Stimulated activated memory B cell treated with anti-CD40 and anti-IgM and Interleukin-4, amounts not matched to agents 10 μg/mL and 1 μg/mL and 100 μg/mL, for 72 hours (primary cell): ENCODE data around the gene ATP10B.

Source experiments
- ATAC-seq: fragments of 150-1000 bp; cut with Tn5 transposase; 2 replicates; pipeline ENCODE4 v1.10.0; 2021
- H3K27ac Mint-ChIP-seq: one replicate; pipeline ENCODE4 v1.8.0; 2022; ENCODE audit warnings: mild to moderate bottlenecking, mixed read lengths
- H3K27me3 Mint-ChIP-seq: one replicate; pipeline ENCODE4 v1.8.0; 2022; ENCODE audit warnings: mixed read lengths
- H3K36me3 Mint-ChIP-seq: one replicate; pipeline ENCODE4 v1.8.0; 2022; ENCODE audit warnings: mixed read lengths
- H3K4me1 Mint-ChIP-seq: one replicate; pipeline ENCODE4 v1.8.0; 2022; ENCODE audit warnings: mixed read lengths
- H3K4me3 Mint-ChIP-seq: one replicate; pipeline ENCODE4 v1.8.0; 2022; ENCODE audit warnings: mild to moderate bottlenecking, moderate library complexity, mixed read lengths
- H3K9me3 Mint-ChIP-seq: one replicate; pipeline ENCODE4 v1.8.0; 2022; ENCODE audit warnings: mixed read lengths

Gene ATP10B

GRCh38 chr5:160556846-160557245, 295.2 kb downstream of the ATP10B start:
- H3K4me1 Mint-ChIP-seq, result no peaks in the 10 kb centered on the region
- H3K4me3 Mint-ChIP-seq, result no peak overlapping the region
- no peak for ATAC-seq
- no peaks in the 10 kb centered on the region for H3K9me3 Mint-ChIP-seq
- H3K27ac Mint-ChIP-seq, result no peak overlapping the region
- H3K27me3 Mint-ChIP-seq, result no peaks in the 10 kb centered on the region
- H3K36me3 Mint-ChIP-seq, result no peaks in the 10 kb centered on the region

- Mint-ChIP-seq H3K9me3 (no peaks in the 10 kb centered on the region), H3K4me3 (no peak overlapping the region), H3K27me3 (no peaks in the 10 kb centered on the region), H3K4me1 (no peaks in the 10 kb centered on the region), H3K27ac (no peak overlapping the region), H3K36me3 (no peaks in the 10 kb centered on the region)
- no peak for ATAC-seq
Observed at GRCh38 chr5:160555971-160556631, 295.9 kb downstream of the ATP10B start.

- no peaks in the 10 kb centered on the region for H3K9me3 Mint-ChIP-seq
- no peak overlapping the region for H3K27ac Mint-ChIP-seq
- no peaks in the 10 kb centered on the region for H3K4me1 Mint-ChIP-seq
- H3K4me3 Mint-ChIP-seq, result no peak overlapping the region
- ATAC-seq, result no peak
- H3K36me3 Mint-ChIP-seq, result no peaks in the 10 kb centered on the region
- H3K27me3 Mint-ChIP-seq, result no peaks in the 10 kb centered on the region
Observed at GRCh38 chr5:160555581-160555970, 296.4 kb downstream of the ATP10B start.

DNA sequence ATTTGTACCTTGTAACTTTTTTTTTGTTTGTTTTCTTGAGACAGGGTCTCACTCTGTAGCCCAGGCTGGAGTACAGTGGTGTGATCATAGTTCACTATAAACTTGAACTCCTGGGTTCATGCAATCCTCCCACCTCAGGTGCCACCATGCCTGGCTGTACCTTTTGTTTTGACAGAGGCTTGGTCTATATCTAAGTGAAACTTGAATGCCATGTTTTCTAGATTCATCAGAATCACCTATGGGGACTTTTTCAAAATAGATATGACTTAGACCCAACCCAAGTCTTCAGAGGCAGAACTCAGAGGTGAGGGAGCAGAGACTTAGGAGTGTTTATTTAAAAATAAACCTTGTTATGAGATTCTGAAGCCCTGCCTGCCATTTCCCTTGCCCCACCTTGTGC, 301.9 kb downstream of the ATP10B start:
- Mint-ChIP-seq H3K4me1 (no peaks in the 10 kb centered on the region), H3K27me3 (no peaks in the 10 kb centered on the region), H3K9me3 (peaks cover 4% of the 10 kb centered on the region), H3K4me3 (no peak overlapping the region), H3K27ac (no peak overlapping the region), H3K36me3 (no peaks in the 10 kb centered on the region)
- no peak for ATAC-seq

- Mint-ChIP-seq H3K4me3 (no peak overlapping the region), H3K36me3 (no peaks in the 10 kb centered on the region), H3K27me3 (no peaks in the 10 kb centered on the region)
Observed at GRCh38 chr5:160548949-160549645, 302.9 kb downstream of the ATP10B start.

DNA sequence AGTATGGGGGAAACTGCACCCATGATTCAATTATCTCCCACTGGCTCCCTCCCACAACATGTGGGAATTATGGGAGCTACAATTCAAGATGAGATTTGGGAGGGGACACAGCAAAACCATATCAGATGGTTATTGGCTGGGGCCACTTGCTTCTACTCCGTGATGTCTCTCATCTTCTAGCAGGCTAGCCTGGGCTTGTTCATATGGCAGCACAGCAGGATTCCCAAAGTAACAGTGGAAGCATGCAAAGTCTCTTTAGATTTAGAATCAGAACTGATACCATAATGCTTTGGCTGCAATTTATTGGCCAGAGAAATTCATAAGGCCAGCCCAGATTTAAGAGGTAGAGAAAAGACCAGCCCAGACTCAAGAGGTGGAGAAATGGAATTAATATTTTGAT, 304.1 kb downstream of the ATP10B start:
- H3K27ac Mint-ChIP-seq, result no peak overlapping the region
- peaks cover 4% of the 10 kb centered on the region for H3K9me3 Mint-ChIP-seq
- no peaks in the 10 kb centered on the region for H3K4me1 Mint-ChIP-seq
- H3K36me3 Mint-ChIP-seq, result no peaks in the 10 kb centered on the region
- H3K27me3 Mint-ChIP-seq, result no peaks in the 10 kb centered on the region
- ATAC-seq, result no peak
- no peak overlapping the region for H3K4me3 Mint-ChIP-seq

More at GRCh38 chr5:160548949-160549645, 302.9 kb downstream of the ATP10B start:
- H3K27ac Mint-ChIP-seq, result no peak overlapping the region
- peaks cover 4% of the 10 kb centered on the region for H3K9me3 Mint-ChIP-seq
- no peaks in the 10 kb centered on the region for H3K4me1 Mint-ChIP-seq
- ATAC-seq, result no peak

DNA sequence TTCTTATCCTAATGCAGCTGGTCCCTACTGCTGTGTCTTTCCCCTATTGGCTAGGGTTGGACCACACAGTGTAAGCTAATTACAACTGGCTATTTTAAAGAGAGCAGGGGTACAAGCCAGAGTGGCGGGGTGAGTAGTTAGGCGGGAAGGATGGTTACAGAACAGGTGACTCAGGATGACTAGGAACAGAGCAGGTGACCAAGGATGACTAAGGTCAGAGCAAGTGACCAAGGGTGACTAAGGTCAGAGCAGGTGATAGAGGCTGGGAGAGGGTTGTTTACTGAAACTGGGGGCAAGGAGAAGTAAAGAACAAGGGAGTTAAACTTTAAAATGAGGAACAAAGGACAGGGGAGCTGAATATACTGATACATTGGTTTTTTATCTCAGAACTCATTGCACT, 304.9 kb downstream of the ATP10B start:
- Mint-ChIP-seq H3K27ac (no peak overlapping the region), H3K9me3 (peaks cover 4% of the 10 kb centered on the region), H3K4me3 (no peak overlapping the region), H3K27me3 (no peaks in the 10 kb centered on the region), H3K4me1 (no peaks in the 10 kb centered on the region), H3K36me3 (no peaks in the 10 kb centered on the region)
- ATAC-seq, result no peak

DNA sequence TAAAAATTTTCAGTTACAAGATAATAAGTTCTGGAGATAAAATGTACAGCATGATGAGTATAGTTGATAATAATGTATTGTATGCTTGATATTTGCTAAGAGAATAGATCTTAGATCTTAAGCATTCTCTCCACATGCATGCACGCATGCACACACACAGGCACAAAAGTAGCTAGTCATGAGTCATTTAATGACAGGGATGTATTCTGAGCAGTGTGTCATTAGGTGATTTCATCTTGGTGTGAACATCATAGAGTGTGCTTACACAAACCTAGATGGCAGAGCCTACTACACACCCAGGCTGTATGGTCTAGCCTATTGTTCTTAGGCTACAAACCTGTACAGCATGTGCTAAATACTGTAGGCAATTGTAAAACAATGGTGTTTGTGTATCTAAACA, 306.2 kb downstream of the ATP10B start:
- Mint-ChIP-seq H3K9me3 (peaks cover 4% of the 10 kb centered on the region), H3K27ac (no peak overlapping the region), H3K36me3 (no peaks in the 10 kb centered on the region), H3K4me1 (no peaks in the 10 kb centered on the region), H3K4me3 (no peak overlapping the region), H3K27me3 (no peaks in the 10 kb centered on the region)
- ATAC-seq, result no peak

DNA sequence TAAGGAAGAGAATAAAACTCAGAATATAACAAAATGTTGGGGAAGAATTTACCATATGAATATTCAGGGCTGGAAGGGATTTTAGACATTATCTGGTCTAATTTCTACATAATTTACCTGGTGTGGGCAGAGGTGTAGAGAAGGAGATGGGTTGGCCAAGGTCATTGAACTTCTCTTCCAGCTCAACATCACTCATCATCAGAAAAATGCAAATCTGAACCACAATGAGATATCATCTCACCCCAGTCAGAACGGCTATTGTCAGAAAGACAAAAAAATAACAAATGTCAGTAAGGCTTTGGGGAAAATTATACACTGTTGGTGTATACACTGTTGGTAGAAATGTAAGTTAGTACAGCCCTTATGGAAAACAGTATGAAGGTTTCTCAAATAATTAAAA, 308.6 kb downstream of the ATP10B start:
- ATAC-seq, result no peak
- H3K4me3 Mint-ChIP-seq, result no peak overlapping the region
- no peaks in the 10 kb centered on the region for H3K36me3 Mint-ChIP-seq
- peaks cover 4% of the 10 kb centered on the region for H3K9me3 Mint-ChIP-seq
- H3K4me1 Mint-ChIP-seq, result no peaks in the 10 kb centered on the region
- no peak overlapping the region for H3K27ac Mint-ChIP-seq
- no peaks in the 10 kb centered on the region for H3K27me3 Mint-ChIP-seq

DNA sequence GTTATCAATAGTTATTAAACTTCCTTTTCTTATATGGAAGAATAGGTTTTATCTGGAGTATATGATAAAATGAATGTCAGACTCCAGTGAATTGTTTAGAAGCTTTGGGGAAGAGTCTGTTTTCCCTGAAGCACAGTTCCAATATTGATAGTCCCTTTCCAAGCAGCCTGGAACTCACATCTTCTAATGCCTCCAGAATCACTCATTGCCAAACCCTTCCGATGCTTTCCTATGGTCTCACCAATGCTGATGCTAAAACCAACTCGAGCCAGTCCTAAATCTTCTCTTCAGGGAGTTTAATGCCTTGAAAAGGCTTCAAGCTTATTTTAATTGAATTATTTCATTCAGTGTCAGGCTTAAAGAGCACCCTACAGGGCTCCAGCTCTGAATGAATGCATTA, 309.2 kb downstream of the ATP10B start:
- Mint-ChIP-seq H3K4me1 (no peaks in the 10 kb centered on the region), H3K4me3 (no peak overlapping the region), H3K27ac (no peak overlapping the region), H3K27me3 (no peaks in the 10 kb centered on the region), H3K36me3 (no peaks in the 10 kb centered on the region), H3K9me3 (peaks cover 4% of the 10 kb centered on the region)
- ATAC-seq, result no peak

- H3K4me1 Mint-ChIP-seq, result no peaks in the 10 kb centered on the region
- H3K27ac Mint-ChIP-seq, result no peak overlapping the region
- no peak for ATAC-seq
- H3K36me3 Mint-ChIP-seq, result no peaks in the 10 kb centered on the region
- no peaks in the 10 kb centered on the region for H3K27me3 Mint-ChIP-seq
- peaks cover 4% of the 10 kb centered on the region for H3K9me3 Mint-ChIP-seq
- no peak overlapping the region for H3K4me3 Mint-ChIP-seq
Observed at GRCh38 chr5:160542281-160542680, 309.7 kb downstream of the ATP10B start.

DNA sequence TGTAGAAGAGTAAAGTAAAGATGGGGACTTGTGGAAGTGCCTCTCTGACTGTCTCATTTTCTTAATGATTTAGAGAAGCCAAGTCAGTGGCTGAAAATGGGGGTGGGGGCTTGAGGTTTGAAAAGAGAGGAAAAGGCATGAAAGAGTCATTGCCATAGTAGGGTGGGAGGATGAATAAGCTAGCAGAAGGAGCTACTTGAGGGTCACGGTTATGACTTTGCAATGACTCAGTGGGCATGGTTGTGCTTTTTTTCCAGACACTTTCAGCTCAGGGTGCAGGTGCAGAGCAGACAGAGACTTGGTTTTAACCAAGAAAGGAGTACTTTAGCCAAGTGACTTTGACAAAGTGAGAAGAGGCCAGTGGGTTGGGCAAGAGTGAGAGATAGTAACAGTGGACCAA, 312.6 kb downstream of the ATP10B start:
- no peak overlapping the region for H3K4me3 Mint-ChIP-seq
- H3K27ac Mint-ChIP-seq, result no peak overlapping the region
- no peak for ATAC-seq
- no peaks in the 10 kb centered on the region for H3K27me3 Mint-ChIP-seq
- H3K9me3 Mint-ChIP-seq, result no peaks in the 10 kb centered on the region
- H3K36me3 Mint-ChIP-seq, result no peaks in the 10 kb centered on the region
- H3K4me1 Mint-ChIP-seq, result no peaks in the 10 kb centered on the region

GRCh38 chr5:160537940-160538339, 314.1 kb downstream of the ATP10B start:
- Mint-ChIP-seq H3K4me1 (no peaks in the 10 kb centered on the region), H3K36me3 (no peaks in the 10 kb centered on the region)
- no peak for ATAC-seq

DNA sequence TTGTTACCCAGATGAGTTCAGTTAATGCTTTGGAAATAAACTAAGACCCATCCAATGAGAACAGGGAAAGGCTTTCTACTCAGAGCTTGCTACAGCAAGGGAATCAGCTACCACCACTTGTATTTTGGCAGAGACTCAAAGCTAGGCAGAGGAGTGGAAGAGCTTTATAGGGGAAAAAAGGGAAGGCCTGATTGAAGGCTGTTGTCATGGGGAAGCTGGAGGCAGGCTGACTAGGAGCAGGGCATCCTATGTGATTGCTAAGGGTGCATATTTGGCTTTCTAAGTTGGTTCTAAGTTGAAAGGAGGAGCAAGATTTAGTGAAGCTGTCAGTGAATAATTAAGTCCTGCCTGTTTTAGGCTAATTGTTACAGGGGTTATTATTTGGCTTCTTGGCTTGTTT, 314.9 kb downstream of the ATP10B start:
- ATAC-seq, result no peak
- Mint-ChIP-seq H3K4me1 (no peaks in the 10 kb centered on the region), H3K27me3 (no peaks in the 10 kb centered on the region), H3K27ac (no peak overlapping the region), H3K4me3 (no peak overlapping the region), H3K36me3 (no peaks in the 10 kb centered on the region), H3K9me3 (no peaks in the 10 kb centered on the region)

More at GRCh38 chr5:160537940-160538339, 314.1 kb downstream of the ATP10B start:
- no peaks in the 10 kb centered on the region for H3K27me3 Mint-ChIP-seq
- H3K9me3 Mint-ChIP-seq, result no peaks in the 10 kb centered on the region
- no peak overlapping the region for H3K27ac Mint-ChIP-seq
- no peak overlapping the region for H3K4me3 Mint-ChIP-seq

- no peaks in the 10 kb centered on the region for H3K36me3 Mint-ChIP-seq
- H3K27ac Mint-ChIP-seq, result no peak overlapping the region
- H3K27me3 Mint-ChIP-seq, result no peaks in the 10 kb centered on the region
- no peak overlapping the region for H3K4me3 Mint-ChIP-seq
- H3K9me3 Mint-ChIP-seq, result no peaks in the 10 kb centered on the region
- no peak for ATAC-seq
- no peaks in the 10 kb centered on the region for H3K4me1 Mint-ChIP-seq
Observed at GRCh38 chr5:160534914-160535313, 317.1 kb downstream of the ATP10B start.

GRCh38 chr5:160534125-160534524, 317.9 kb downstream of the ATP10B start:
- Mint-ChIP-seq H3K4me1 (no peaks in the 10 kb centered on the region), H3K27ac (no peak overlapping the region), H3K9me3 (no peaks in the 10 kb centered on the region), H3K27me3 (no peaks in the 10 kb centered on the region), H3K36me3 (no peaks in the 10 kb centered on the region), H3K4me3 (no peak overlapping the region)
- no peak for ATAC-seq
